B cell (primary cell): ENCODE results near the gene PPP4R4. TPM values are rescaled to one million over a fixed set of nuclear protein-coding genes. Genes with fewer than 3 reads are reported as not detected.

Experiments
- ATAC-seq: fragments of 200-7000 bp; cut with Tn5 transposase; one replicate; pipeline ENCODE4 v1.10.0; 2021; ENCODE audit warnings: low read depth, mild to moderate bottlenecking, moderate number of reproducible peaks, moderate library complexity
- CTCF ChIA-PET: fragments of 350-600 bp; sonication (Branson Sonifier 250); formaldehyde crosslinking; loops from one replicate; lab custom pipeline; 2021; ENCODE audit warnings: antibody characterized with exemption, inconsistent platforms; lab: Charles Lee
- POLR2A ChIA-PET: fragments of 350-600 bp; sonication (Branson Sonifier 250); formaldehyde crosslinking; loops from one replicate; lab custom pipeline; 2021; ENCODE audit warnings: antibody characterized with exemption; lab: Charles Lee
- DNase-seq: peaks from one replicate; pipeline ENCODE4 v3.0.0; 2013
- H2AFZ ChIP-seq: 2 replicates; pipeline ENCODE4 v1.6.1; 2012; ENCODE audit warnings: mild to moderate bottlenecking, low read depth, low read length; ENCODE audit not compliant: insufficient read depth, poor library complexity, severe bottlenecking
- H3K27ac ChIP-seq, 2 donors: 1 replicate in 1 of 2; 2 replicates in 1 of 2; pipeline ENCODE4 v1.5.1; 2012 to 2013; ENCODE audit warnings: low read length in 2 of 2, mild to moderate bottlenecking in 2 of 2, moderate library complexity in 1 of 2
- H3K27me3 ChIP-seq, 4 experiments: fragments of 200-600 bp in 1 of 4; sonication (generic) in 1 of 4; replicated peaks in 1 of 4; 1 replicate in 2 of 4; 2 replicates in 2 of 4; pipeline versions ENCODE4 v1.6.1 to v1.7.0; 2013 to 2016; ENCODE audit warnings: low read length in 3 of 4, mild to moderate bottlenecking in 2 of 4, mixed read lengths in 1 of 4, moderate library complexity in 1 of 4; ENCODE audit not compliant: insufficient read depth in 4 of 4, control insufficient read depth in 3 of 4; ENCODE audit errors: control extremely low read depth in 1 of 4
- H3K36me3 ChIP-seq, 2 experiments: replicated peaks in 1 of 2; 1 replicate in 1 of 2; 2 replicates in 1 of 2; pipeline versions ENCODE4 v1.6.1 to v1.7.1; 2013; ENCODE audit warnings: low read length in 1 of 2; ENCODE audit not compliant: insufficient read depth in 2 of 2, control insufficient read depth in 1 of 2; ENCODE audit errors: control extremely low read depth in 1 of 2, extremely low read depth in 1 of 2
- H3K4me1 ChIP-seq, 2 donors: fragments of 200-600 bp in 1 of 2; sonication (generic) in 1 of 2; 1 replicate in 1 of 2; 2 replicates in 1 of 2; pipeline versions ENCODE4 v1.5.1 to v1.6.1; 2013 to 2017; ENCODE audit warnings: low read length in 2 of 2; ENCODE audit not compliant: control insufficient read depth in 2 of 2, insufficient read depth in 2 of 2
- H3K4me2 ChIP-seq: replicated peaks from 2 replicates; pipeline ENCODE3; 2012; ENCODE audit warnings: mild to moderate bottlenecking, low read depth, low read length; ENCODE audit not compliant: poor library complexity, severe bottlenecking
- H3K4me3 ChIP-seq, 5 experiments: fragments of 200-600 bp in 1 of 5; sonication (generic) in 1 of 5; 1 replicate in 3 of 5; 2 replicates in 2 of 5; pipeline versions ENCODE4 v1.5.1 to v1.7.0; 2011 to 2016; ENCODE audit warnings: low read length in 4 of 5, mild to moderate bottlenecking in 4 of 5, low read depth in 2 of 5, control low read depth in 1 of 5, moderate library complexity in 1 of 5; ENCODE audit not compliant: insufficient read depth in 1 of 5; ENCODE audit errors: control extremely low read depth in 1 of 5, extremely low read depth in 1 of 5
- H3K79me2 ChIP-seq: fragments of 200-600 bp; sonication (generic); one replicate; pipeline ENCODE4 v1.6.0; 2016; ENCODE audit warnings: low read length; ENCODE audit not compliant: control insufficient read depth, insufficient read depth
- H3K9ac ChIP-seq: fragments of 200-600 bp; sonication (generic); 2 replicates; pipeline ENCODE4 v1.6.1; 2017; ENCODE audit warnings: mild to moderate bottlenecking, low read length, moderate library complexity
- H3K9me3 ChIP-seq, 3 donors: one replicate each; pipeline versions ENCODE4 v1.6.1 to v1.7.1; 2013; ENCODE audit warnings: low read length in 2 of 3; ENCODE audit not compliant: control insufficient read depth in 2 of 3, insufficient read depth in 1 of 3; ENCODE audit errors: control extremely low read depth in 1 of 3
- H4K20me1 ChIP-seq: 2 replicates; pipeline ENCODE4 v1.6.0; 2012; ENCODE audit warnings: mild to moderate bottlenecking, low read length; ENCODE audit not compliant: insufficient read depth, control insufficient read depth, poor library complexity, severe bottlenecking
- H3K27ac Mint-ChIP-seq: one replicate; pipeline ENCODE4 v1.8.0; 2021; ENCODE audit warnings: mixed read lengths
- H3K27me3 Mint-ChIP-seq: one replicate; pipeline ENCODE4 v1.8.0; 2021; ENCODE audit warnings: mixed read lengths
- H3K4me1 Mint-ChIP-seq: one replicate; pipeline ENCODE4 v1.8.0; 2021; ENCODE audit warnings: mixed read lengths
- H3K4me3 Mint-ChIP-seq: one replicate; pipeline ENCODE4 v1.8.0; 2021; ENCODE audit warnings: mixed read lengths
- H3K9me3 Mint-ChIP-seq: one replicate; pipeline ENCODE4 v1.8.0; 2022; ENCODE audit warnings: mixed read lengths; ENCODE audit not compliant: insufficient read depth
- CTCF ChIP-seq: fragments of 200-600 bp; IDR thresholded peaks from one replicate; pipeline ENCODE4 v1.8.0; 2022; ENCODE audit warnings: antibody characterized with exemption, mild to moderate bottlenecking
- EZH2 ChIP-seq: IDR thresholded peaks from 2 replicates; pipeline ENCODE4 v1.6.1; 2012; ENCODE audit warnings: borderline replicate concordance, low read depth, mild to moderate bottlenecking, moderate library complexity, low read length; ENCODE audit not compliant: insufficient read depth, poor library complexity, severe bottlenecking
- WGBS: methylation state at CpG from one replicate; pipeline ENCODE4 v1.1.5; 2013; ENCODE audit warnings: missing lambda C conversion rate; ENCODE audit not compliant: insufficient coverage; 5-methylcytosine and 5-hydroxymethylcytosine counted together
- intact Hi-C: fragments of 100-400 bp; cut with micrococcal nuclease; formaldehyde crosslinking; loops from one replicate; pipeline ENCODE4 v1.10.0; 2022
- polyA plus RNA-seq: library from polyadenylated mRNA; depleted of rRNA; stranded (reverse); fragments of >200 nt; gene quantifications from 2 replicates; pipeline ENCODE4 v1.2.3, GENCODE V29; 2012
- total RNA-seq, 2 donors: library from RNA; stranded (reverse); fragments of 120-200 nt in 1 of 2; gene quantifications; 1 replicate in 1 of 2; 2 replicates in 1 of 2; pipeline versions ENCODE4 v1.2.3 to v1.2.4, GENCODE V29; 2013 to 2022

PPP4R4 gene
- total and polyA plus RNA-seq, 2 donors (not counting 1 experiment from before 2014, with no cell fraction given): not detected

DNA sequence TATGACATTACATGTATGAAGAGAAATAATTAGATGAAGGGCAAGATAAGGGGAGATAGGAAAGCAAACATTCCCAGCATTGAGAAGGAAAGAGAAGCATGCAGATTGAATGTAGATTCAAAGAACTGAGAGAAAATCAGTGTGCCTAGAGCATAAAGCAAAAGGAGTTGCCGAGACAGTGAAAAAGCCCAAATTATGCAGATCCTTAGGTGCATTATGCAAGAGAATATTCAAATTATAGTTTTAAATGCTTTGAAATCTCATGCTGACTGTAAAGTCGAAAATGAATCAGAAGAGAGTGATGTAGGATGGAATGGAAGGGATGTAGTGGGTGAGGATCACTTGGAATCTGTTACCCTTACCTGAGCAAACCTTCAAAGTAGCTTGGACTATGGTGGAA, 49.9 kb downstream of the PPP4R4 start:
- Mint-ChIP-seq H3K27ac (no peak overlapping the region), H3K4me1 (peaks cover 21% of the 10 kb centered on the region), H3K27me3 (no peaks in the 10 kb centered on the region), H3K4me3 (no peak overlapping the region), H3K9me3 (peaks cover 6% of the 10 kb centered on the region)
- H3K9ac ChIP-seq: no peak overlapping the region
- no peaks in the 10 kb centered on the region for H3K79me2 ChIP-seq
- peaks cover 5 to 16% of the 10 kb centered on the region in 2 donors for H3K4me1 ChIP-seq
- ChIA-PET POLR2A (no interaction called here), CTCF (no interaction called here)
- WGBS: 93% methylated on average over 2 of the region's 2 CpGs
- no peaks in the 10 kb centered on the region for H4K20me1 ChIP-seq
- DNase-seq: no peak
- no peak for TF ChIP-seq EZH2
- TF ChIP-seq CTCF: no peak
- no peaks in the 10 kb centered on the region for H3K27me3 ChIP-seq
- intact Hi-C loops: no loop called here
- no peak overlapping the region for H2AFZ ChIP-seq
- H3K9me3 ChIP-seq: peaks cover 0 to 3% (median 0%) of the 10 kb centered on the region in 3 donors
- no peaks in the 10 kb centered on the region for H3K36me3 ChIP-seq
- no peak overlapping the region for H3K27ac ChIP-seq
- ATAC-seq: no peak
- H3K4me3 ChIP-seq: no peak overlapping the region
- no peak overlapping the region for H3K4me2 ChIP-seq

DNA sequence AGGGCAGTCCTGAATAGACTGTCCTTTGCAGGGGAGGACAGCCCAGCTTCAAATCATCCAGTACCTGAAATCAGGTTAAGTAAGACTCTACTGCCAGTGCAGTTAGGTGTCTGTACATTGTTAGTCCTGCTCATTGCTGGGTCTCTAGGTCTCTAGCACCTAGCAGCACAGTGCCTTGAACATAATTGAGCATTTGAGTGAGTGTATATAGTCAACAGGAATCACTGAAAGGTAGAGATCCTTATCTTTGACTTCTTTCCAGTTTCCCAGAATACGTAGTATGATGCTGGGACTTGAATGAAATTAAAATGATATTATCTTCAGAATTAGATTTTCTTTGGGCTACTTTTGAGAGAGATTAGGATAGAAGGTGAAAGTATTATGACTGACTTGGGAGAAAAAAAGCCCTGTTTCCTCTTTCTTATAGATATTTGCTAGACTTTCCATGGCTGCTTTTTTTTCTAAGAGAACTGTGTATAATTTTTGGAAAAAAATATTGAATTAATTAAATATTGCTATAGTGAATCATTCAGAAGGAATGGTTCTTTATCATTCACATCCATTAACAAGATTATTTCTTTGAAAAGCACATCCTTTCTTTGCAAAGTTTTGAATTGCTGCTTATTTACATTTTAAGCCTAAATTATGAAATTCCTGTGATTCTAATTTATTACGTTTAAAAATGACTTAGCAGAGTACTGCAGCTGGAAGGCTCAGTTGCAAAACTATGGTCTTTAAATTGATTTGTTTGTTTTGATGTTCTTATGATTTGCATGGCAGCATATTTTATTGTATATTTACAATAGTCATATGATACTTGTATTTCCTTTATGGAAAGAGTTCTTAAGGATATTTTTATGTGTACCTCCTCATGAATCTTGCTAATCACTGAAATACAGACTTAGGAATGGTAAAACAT, 51.6 kb downstream of the PPP4R4 start:
- no peak for ATAC-seq
- no peak overlapping the region for H3K27ac Mint-ChIP-seq
- WGBS: no CpG with 5 or more reads among the region's 2 CpGs
- H3K4me1 ChIP-seq: peaks cover 5 to 16% of the 10 kb centered on the region in 2 donors
- no peaks in the 10 kb centered on the region for H3K79me2 ChIP-seq
- peaks cover 21% of the 10 kb centered on the region for H3K4me1 Mint-ChIP-seq
- no peak overlapping the region for H2AFZ ChIP-seq
- no peak overlapping the region for H3K4me2 ChIP-seq
- no peak overlapping the region for H3K4me3 ChIP-seq
- H3K4me3 Mint-ChIP-seq: no peak overlapping the region
- H3K27me3 Mint-ChIP-seq: no peaks in the 10 kb centered on the region
- H3K9me3 Mint-ChIP-seq: peaks cover 6% of the 10 kb centered on the region
- no peak for DNase-seq
- ChIA-PET POLR2A (no interaction called here), CTCF (no interaction called here)
- no peaks in the 10 kb centered on the region for H3K27me3 ChIP-seq
- H3K9ac ChIP-seq: no peak overlapping the region
- H3K36me3 ChIP-seq: no peaks in the 10 kb centered on the region
- H4K20me1 ChIP-seq: no peaks in the 10 kb centered on the region
- intact Hi-C loops: no loop called here
- peaks cover 0 to 3% (median 0%) of the 10 kb centered on the region in 3 donors for H3K9me3 ChIP-seq
- TF ChIP-seq EZH2 (no peak), CTCF (no peak)
- no peak overlapping the region for H3K27ac ChIP-seq
